Tibial artery (tissue), 4 donors: Measurements from ENCODE around the gene S100A2.
A peak's percentile ranks its signal among the peaks of the same experiment; 100 is the strongest.

Experiments used
- DNase-seq, 2 donors: peaks; one replicate each; pipeline ENCODE4 v3.0.0-alpha.2; 2019
- H3K27ac ChIP-seq, 2 donors: fragments of 200-600 bp; sonication (generic) in 1 of 2; 1 replicate in 1 of 2; 2 replicates in 1 of 2; pipeline ENCODE4 v1.5.1; 2018 to 2019; ENCODE audit warnings: mild to moderate bottlenecking in 1 of 2
- H3K27me3 ChIP-seq, 2 donors: fragments of 200-600 bp; sonication (generic) in 1 of 2; one replicate each; pipeline versions ENCODE4 v1.5.1 to v1.6.0; 2016 to 2019
- H3K36me3 ChIP-seq, 3 donors: fragments of 200-600 bp; sonication (generic) in 2 of 3; one replicate each; pipeline ENCODE4 v1.5.1; 2016 to 2019; ENCODE audit warnings: mild to moderate bottlenecking in 2 of 3
- H3K4me1 ChIP-seq, 4 donors: fragments of 200-600 bp; sonication (generic) in 2 of 4; 1 replicate in 3 of 4; 2 replicates in 1 of 4; pipeline ENCODE4 v1.5.1; 2016 to 2019
- H3K4me3 ChIP-seq, 2 donors: fragments of 200-600 bp; sonication (generic) in 1 of 2; 1 replicate in 1 of 2; 2 replicates in 1 of 2; pipeline ENCODE4 v1.5.1; 2018 to 2019; ENCODE audit warnings: mild to moderate bottlenecking in 2 of 2
- H3K9me3 ChIP-seq, 3 donors: fragments of 200-600 bp; sonication (generic) in 1 of 3; one replicate each; pipeline ENCODE4 v1.5.1; 2016 to 2019
- intact Hi-C: fragments of 100-400 bp; cut with DNase I; formaldehyde crosslinking; loops from one replicate; pipeline ENCODE4 v1.15.0; 2023; ENCODE audit warnings: low total_unique reads
- TF ChIP-seq, protein P1 (sequence below), 2 experiments: fragments of 200-600 bp in 1 of 2; fragments of 450-650 bp in 1 of 2; IDR thresholded peaks; one replicate each; pipeline ENCODE4 v1.5.1; 2017 to 2019; ENCODE audit warnings: antibody characterized with exemption in 2 of 2, mild to moderate bottlenecking in 1 of 2, moderate library complexity in 1 of 2

Gene S100A2

DNA sequence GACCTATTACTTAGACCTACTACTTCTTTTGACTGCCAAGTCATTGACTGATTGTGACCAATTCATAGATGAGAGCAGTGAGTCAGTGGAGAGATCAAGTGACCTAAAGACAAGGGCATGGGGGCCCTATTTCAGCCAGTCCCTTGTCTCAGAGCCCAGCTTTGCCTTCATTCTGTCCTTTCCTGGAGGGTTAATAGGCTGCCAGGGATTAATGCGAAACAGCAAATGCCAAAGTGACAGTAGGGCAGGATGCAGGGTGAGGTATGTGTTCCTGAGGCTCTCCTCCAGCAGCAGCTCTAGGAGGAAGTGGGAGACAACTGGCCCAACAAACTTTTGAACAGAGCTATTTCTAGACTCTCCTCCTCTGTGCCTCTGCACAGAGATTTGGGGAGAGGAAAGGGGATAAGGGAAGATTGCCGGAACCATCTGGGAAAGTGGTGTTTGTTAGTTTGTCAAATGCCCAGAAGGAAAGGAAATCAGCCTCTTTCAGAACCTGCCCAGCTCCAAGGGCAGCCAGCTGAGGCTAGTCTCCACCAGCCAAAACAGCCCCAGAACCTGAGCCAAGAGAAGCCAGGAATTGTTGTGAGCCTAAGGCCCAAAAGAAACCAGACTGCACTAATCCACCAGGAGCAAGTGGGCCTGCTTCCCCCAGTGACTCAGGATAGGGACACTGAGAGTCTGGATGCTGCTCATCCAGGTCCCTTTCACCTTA is 11.7 kb downstream of the S100A2 start:
- H3K4me1 ChIP-seq = peaks cover 6 to 42% (median 36%) of the 10 kb centered on the region in 4 donors
- no peaks in the 10 kb centered on the region for H3K36me3 ChIP-seq
- H3K4me3 ChIP-seq = no peak overlapping the region
- H3K9me3 ChIP-seq = no peaks in the 10 kb centered on the region
- no peaks in the 10 kb centered on the region for H3K27me3 ChIP-seq
- TF ChIP-seq, protein P1, sequence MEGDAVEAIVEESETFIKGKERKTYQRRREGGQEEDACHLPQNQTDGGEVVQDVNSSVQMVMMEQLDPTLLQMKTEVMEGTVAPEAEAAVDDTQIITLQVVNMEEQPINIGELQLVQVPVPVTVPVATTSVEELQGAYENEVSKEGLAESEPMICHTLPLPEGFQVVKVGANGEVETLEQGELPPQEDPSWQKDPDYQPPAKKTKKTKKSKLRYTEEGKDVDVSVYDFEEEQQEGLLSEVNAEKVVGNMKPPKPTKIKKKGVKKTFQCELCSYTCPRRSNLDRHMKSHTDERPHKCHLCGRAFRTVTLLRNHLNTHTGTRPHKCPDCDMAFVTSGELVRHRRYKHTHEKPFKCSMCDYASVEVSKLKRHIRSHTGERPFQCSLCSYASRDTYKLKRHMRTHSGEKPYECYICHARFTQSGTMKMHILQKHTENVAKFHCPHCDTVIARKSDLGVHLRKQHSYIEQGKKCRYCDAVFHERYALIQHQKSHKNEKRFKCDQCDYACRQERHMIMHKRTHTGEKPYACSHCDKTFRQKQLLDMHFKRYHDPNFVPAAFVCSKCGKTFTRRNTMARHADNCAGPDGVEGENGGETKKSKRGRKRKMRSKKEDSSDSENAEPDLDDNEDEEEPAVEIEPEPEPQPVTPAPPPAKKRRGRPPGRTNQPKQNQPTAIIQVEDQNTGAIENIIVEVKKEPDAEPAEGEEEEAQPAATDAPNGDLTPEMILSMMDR (IDR thresholded peaks at IDR 0.05) = no peak
- peak; percentile 20 to 71 for DNase-seq
- intact Hi-C loops = no loop called here
- peak overlapping the region; percentile 70 to 73 for H3K27ac ChIP-seq

- TF ChIP-seq, protein P1 (IDR thresholded peaks at IDR 0.05) = no peak
- Histone ChIP-seq H3K27ac (peak overlapping the region; percentile 70 to 73), H3K9me3 (no peaks in the 10 kb centered on the region), H3K36me3 (no peaks in the 10 kb centered on the region), H3K4me1 (peaks cover 6 to 51% (median 45%) of the 10 kb centered on the region in 4 donors), H3K4me3 (no peak overlapping the region), H3K27me3 (no peaks in the 10 kb centered on the region)
- DNase-seq = peak; percentile 11 to 57
- intact Hi-C loops = no loop called here
Observed at GRCh38 chr1:153553096-153553495, 12.5 kb downstream of the S100A2 start.

DNA sequence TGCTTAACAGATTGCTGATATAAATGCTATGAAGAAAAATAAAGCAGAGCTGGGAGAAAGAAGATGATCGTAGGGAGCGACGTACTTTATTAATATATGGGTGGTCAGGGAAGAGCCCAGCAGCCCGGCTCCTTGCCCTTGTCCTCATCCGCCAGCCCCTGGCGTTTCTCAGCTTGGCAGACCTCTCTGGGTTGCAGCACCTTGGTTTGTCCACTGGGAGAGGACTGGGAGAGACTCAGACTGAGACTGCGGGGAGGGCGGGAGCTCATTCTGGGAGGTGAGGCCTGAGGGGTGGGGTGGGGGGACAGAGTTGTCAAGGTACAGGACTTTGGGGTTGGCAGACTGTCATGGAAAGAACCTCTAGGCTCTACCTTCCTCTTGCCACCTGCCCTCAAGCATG is 13.3 kb downstream of the S100A2 start:
- H3K4me3 ChIP-seq = no peak overlapping the region
- H3K27ac ChIP-seq = peak overlapping the region; percentile 70 to 73
- H3K36me3 ChIP-seq = no peaks in the 10 kb centered on the region
- intact Hi-C loops = no loop called here
- H3K4me1 ChIP-seq = peaks cover 6 to 58% (median 52%) of the 10 kb centered on the region in 4 donors
- no peaks in the 10 kb centered on the region for H3K9me3 ChIP-seq
- no peaks in the 10 kb centered on the region for H3K27me3 ChIP-seq
- TF ChIP-seq, protein P1 (IDR thresholded peaks at IDR 0.05) = no peak
- peak; percentile 15 to 63 for DNase-seq

DNA sequence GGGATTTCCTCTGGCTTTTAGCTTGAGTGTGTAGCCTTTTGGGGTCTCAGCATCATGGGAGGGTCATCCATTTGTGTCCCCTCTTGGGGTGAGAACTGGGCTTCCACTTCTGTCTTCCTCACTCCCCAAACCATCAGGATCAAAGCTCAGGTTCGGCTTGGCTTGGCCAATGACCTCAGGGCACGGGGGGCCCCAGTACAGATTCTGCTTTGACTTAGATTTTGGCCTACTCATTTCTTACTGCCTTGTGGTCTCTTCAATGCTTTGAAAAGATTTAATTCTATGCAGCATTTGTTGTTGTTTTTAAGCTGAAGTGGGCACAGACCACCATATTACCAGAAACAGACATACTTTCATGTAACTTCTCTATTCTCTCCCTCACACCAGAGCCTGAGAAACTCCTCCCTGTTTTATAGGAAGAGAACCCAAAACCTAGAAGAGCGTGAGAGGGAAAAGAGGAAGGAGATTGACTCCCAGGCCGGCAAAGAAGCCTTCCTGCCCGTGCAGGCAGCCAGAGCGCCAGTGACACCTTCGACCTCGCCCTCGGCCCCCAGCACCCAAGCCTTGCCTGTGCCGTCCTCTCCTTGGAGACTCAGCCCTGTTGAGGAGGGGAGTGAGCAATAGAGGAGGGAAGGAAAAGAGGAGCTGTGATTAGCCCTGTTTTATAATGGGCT is 14.7 kb downstream of the S100A2 start:
- DNase-seq = peak; percentile 19 to 61
- no peaks in the 10 kb centered on the region for H3K9me3 ChIP-seq
- intact Hi-C loops = no loop called here
- H3K27ac ChIP-seq = peak overlapping the region; percentile 78 to 79
- H3K4me1 ChIP-seq = peaks cover 6 to 72% (median 66%) of the 10 kb centered on the region in 4 donors
- H3K36me3 ChIP-seq = no peaks in the 10 kb centered on the region
- no peaks in the 10 kb centered on the region for H3K27me3 ChIP-seq
- no peak overlapping the region for H3K4me3 ChIP-seq
- TF ChIP-seq, protein P1 (IDR thresholded peaks at IDR 0.05) = no peak

- Histone ChIP-seq H3K4me3 (no peak overlapping the region), H3K4me1 (peaks cover 6 to 78% (median 72%) of the 10 kb centered on the region in 4 donors), H3K36me3 (no peaks in the 10 kb centered on the region), H3K27me3 (no peaks in the 10 kb centered on the region), H3K9me3 (no peaks in the 10 kb centered on the region), H3K27ac (peak overlapping the region; percentile 78 to 79)
- DNase-seq = no peak
- TF ChIP-seq, protein P1 (IDR thresholded peaks at IDR 0.05) = no peak
- intact Hi-C loops = no loop called here
Observed at GRCh38 chr1:153550398-153550758, 15.3 kb downstream of the S100A2 start.
